Gastrocnemius medialis (tissue), 4 donors: ENCODE measurements around the gene ACADVL. TPM values are rescaled to one million over a fixed set of nuclear protein-coding genes. Genes with fewer than 3 reads are reported as not detected.

Source experiments
- ATAC-seq, 2 donors: fragments of 150-250 bp; one replicate each; pipeline ENCODE4 v1.9.1; 2016
- DNase-seq, 2 donors: peaks; one replicate each; pipeline ENCODE4 v3.0.0-alpha.2; 2019
- H3K27ac ChIP-seq, 4 donors: fragments of 200-600 bp; sonication (generic); 1 replicate in 1 of 4; 2 replicates in 3 of 4; pipeline ENCODE4 v1.5.1; 2016 to 2018; ENCODE audit warnings: mild to moderate bottlenecking in 2 of 4, moderate library complexity in 1 of 4
- H3K27me3 ChIP-seq, 3 donors: fragments of 200-600 bp; sonication (generic) in 2 of 3; 1 replicate in 1 of 3; 2 replicates in 2 of 3; pipeline versions ENCODE4 v1.5.1 to v1.6.0; 2016 to 2019; ENCODE audit warnings: mild to moderate bottlenecking in 1 of 3, moderate library complexity in 1 of 3
- H3K36me3 ChIP-seq, 2 donors: fragments of 200-600 bp; sonication (generic) in 1 of 2; one replicate each; pipeline ENCODE4 v1.5.1; 2017 to 2018
- H3K4me1 ChIP-seq, 2 donors: fragments of 200-600 bp; sonication (generic) in 1 of 2; one replicate each; pipeline ENCODE4 v1.5.1; 2016 to 2017; ENCODE audit warnings: mild to moderate bottlenecking in 2 of 2
- H3K4me3 ChIP-seq, 4 donors: fragments of 200-600 bp; sonication (generic) in 3 of 4; 1 replicate in 1 of 4; 2 replicates in 3 of 4; pipeline ENCODE4 v1.5.1; 2016 to 2019; ENCODE audit warnings: mild to moderate bottlenecking in 2 of 4
- H3K9me3 ChIP-seq, 3 donors: fragments of 200-600 bp; sonication (generic) in 2 of 3; 1 replicate in 1 of 3; 2 replicates in 2 of 3; pipeline ENCODE4 v1.5.1; 2016 to 2019
- POLR2A ChIP-seq, 2 donors: fragments of 450-650 bp; IDR thresholded peaks; one replicate each; pipeline ENCODE4 v1.6.1; 2017; ENCODE audit warnings: antibody characterized with exemption in 2 of 2, mild to moderate bottlenecking in 2 of 2, moderate library complexity in 2 of 2
- in situ Hi-C, 4 donors: fragments of 200-750 bp; cut with MboI; loops; one replicate each; pipeline versions ENCODE4 v1.15.0 to v1.8.0; 2017; ENCODE audit warnings: low sequenced_read_pairs in 4 of 4
- intact Hi-C: fragments of 100-400 bp; cut with DNase I; formaldehyde crosslinking; loops from one replicate; pipeline ENCODE4 v1.15.1; 2023; ENCODE audit warnings: low total_unique reads
- total RNA-seq, 4 donors: library from RNA; depleted of rRNA; stranded (reverse); fragments of >200 nt; gene quantifications; one replicate each; pipeline versions ENCODE4 v1.1.0 to v1.2.3, GENCODE V29; 2016
- TF ChIP-seq, protein P1 (sequence below), 5 experiments: fragments of 450-650 bp in 3 of 5; fragments of 200-600 bp in 2 of 5; sonication (generic) in 2 of 5; IDR thresholded peaks in 4 of 5; conservative IDR thresholded peaks in 1 of 5; 1 replicate in 4 of 5; 2 replicates in 1 of 5; pipeline ENCODE4 v1.5.1; 2016 to 2019; ENCODE audit warnings: antibody characterized with exemption in 5 of 5, mild to moderate bottlenecking in 3 of 5, moderate library complexity in 3 of 5

Gene ACADVL
- total RNA-seq, 4 donors from 2014 or later = 771 to 1,217 (median 1,086) TPM

DNA sequence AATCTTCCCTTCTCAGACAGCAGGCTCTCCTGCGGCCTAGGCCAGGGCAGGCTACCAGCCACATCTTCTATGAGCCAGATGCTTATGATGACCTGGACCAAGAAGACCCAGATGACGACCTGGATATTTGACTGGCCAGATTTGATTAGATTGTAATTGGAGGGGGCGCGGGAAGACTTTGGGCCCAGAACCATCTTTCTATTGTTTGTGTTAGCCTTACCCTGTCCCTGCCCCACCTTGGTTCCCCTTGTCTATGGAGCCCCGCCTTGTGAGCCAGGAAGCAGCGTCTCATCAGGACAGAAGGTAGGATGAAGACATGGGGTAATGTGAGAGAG lies 39.8 kb downstream of the ACADVL start:
- TF ChIP-seq, protein P1, sequence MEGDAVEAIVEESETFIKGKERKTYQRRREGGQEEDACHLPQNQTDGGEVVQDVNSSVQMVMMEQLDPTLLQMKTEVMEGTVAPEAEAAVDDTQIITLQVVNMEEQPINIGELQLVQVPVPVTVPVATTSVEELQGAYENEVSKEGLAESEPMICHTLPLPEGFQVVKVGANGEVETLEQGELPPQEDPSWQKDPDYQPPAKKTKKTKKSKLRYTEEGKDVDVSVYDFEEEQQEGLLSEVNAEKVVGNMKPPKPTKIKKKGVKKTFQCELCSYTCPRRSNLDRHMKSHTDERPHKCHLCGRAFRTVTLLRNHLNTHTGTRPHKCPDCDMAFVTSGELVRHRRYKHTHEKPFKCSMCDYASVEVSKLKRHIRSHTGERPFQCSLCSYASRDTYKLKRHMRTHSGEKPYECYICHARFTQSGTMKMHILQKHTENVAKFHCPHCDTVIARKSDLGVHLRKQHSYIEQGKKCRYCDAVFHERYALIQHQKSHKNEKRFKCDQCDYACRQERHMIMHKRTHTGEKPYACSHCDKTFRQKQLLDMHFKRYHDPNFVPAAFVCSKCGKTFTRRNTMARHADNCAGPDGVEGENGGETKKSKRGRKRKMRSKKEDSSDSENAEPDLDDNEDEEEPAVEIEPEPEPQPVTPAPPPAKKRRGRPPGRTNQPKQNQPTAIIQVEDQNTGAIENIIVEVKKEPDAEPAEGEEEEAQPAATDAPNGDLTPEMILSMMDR (IDR thresholded peaks at IDR 0.05 in 4 of 5, conservative IDR thresholded peaks at IDR 0.05 in 1 of 5) = no peak
- no peak for TF ChIP-seq POLR2A (IDR thresholded peaks at IDR 0.05)
- H3K27me3 ChIP-seq = peaks cover 38 to 41% (median 39%) of the 10 kb centered on the region in 3 donors
- H3K9me3 ChIP-seq = no peaks in the 10 kb centered on the region
- peaks cover 5 to 9% of the 10 kb centered on the region in 2 donors for H3K4me1 ChIP-seq
- peaks cover 0 to 55% of the 10 kb centered on the region in 2 donors for H3K36me3 ChIP-seq
- no peak for ATAC-seq
- H3K27ac ChIP-seq = no peak overlapping the region
- intact Hi-C loops = no loop called here
- in situ Hi-C loops = loop anchor here in 1 of 4 donors (10.0 kb wide), 1 partner anchor 45 kb away; the partner anchor contains the start of gene EIF5A
- DNase-seq = no peak
- no peak overlapping the region for H3K4me3 ChIP-seq

DNA sequence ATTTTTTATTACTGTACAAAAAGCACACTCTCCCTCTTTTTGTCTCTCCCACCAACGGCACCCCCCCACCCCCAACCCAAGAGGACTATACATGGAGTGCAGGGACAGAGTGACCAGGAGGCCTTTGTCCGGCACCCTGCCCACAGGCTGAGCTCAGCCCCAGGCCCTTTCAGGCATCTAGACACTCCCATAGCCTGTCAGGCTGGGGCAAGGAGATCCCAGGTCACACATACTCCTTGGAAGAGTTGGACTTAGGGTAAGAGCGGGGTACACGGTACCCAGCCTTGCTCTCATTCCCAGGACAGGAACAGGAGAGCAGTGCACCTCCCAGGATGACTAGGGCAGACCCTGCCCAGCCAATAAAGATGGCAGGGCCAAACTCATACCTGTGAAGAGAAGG lies 40.4 kb downstream of the ACADVL start:
- Histone ChIP-seq H3K27ac (no peak overlapping the region), H3K36me3 (peaks cover 0 to 49% of the 10 kb centered on the region in 2 donors), H3K9me3 (no peaks in the 10 kb centered on the region), H3K4me3 (no peak overlapping the region), H3K27me3 (peaks cover 41 to 45% (median 43%) of the 10 kb centered on the region in 3 donors), H3K4me1 (peaks cover 5 to 9% of the 10 kb centered on the region in 2 donors)
- no peak for ATAC-seq
- TF ChIP-seq, protein P1 (IDR thresholded peaks at IDR 0.05 in 4 of 5, conservative IDR thresholded peaks at IDR 0.05 in 1 of 5) = no peak
- TF ChIP-seq POLR2A (IDR thresholded peaks at IDR 0.05) = no peak
- in situ Hi-C loops = no loop called here
- DNase-seq = no peak
- intact Hi-C loops = no loop called here

DNA sequence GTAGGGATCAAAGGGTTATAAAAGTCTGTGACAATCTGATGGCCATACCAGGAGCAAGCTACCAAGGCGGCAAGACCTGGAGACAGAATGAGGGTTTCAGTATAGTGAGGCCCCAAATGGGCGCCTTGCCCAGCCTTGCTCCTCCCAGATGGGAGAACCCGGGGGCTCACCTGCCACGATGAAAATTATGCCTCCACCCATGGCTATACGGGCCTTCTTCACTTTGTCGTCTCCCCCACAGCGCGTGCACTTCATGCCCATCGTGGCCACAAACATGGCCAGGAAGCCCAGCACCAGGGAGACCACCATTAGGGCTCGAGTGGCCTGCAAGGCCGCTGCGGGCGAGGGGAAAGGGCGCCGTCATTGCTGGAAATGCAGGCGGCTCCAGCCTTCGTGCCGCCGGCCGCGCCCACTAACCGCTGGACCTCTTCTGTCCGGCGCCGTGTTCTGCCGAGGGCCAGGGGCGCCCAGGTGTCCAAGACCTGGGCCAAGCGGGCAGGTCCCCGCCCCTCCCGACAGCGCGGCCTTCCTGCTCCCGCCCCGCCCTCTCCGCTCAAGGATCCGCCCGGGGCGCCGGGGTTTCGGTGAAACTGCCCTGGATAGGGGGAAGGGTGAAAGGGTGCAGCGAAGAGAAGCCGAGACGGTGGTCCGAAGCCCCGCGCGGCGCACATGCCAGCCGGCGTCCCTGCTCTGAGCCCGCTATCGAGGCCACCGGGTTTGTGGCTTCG lies 41.1 kb downstream of the ACADVL start:
- Histone ChIP-seq H3K27me3 (peaks cover 41 to 48% (median 43%) of the 10 kb centered on the region in 3 donors), H3K4me3 (peak overlapping the region; percentile 52 to 63 (median 53))
- in situ Hi-C loops = no loop called here

DNA sequence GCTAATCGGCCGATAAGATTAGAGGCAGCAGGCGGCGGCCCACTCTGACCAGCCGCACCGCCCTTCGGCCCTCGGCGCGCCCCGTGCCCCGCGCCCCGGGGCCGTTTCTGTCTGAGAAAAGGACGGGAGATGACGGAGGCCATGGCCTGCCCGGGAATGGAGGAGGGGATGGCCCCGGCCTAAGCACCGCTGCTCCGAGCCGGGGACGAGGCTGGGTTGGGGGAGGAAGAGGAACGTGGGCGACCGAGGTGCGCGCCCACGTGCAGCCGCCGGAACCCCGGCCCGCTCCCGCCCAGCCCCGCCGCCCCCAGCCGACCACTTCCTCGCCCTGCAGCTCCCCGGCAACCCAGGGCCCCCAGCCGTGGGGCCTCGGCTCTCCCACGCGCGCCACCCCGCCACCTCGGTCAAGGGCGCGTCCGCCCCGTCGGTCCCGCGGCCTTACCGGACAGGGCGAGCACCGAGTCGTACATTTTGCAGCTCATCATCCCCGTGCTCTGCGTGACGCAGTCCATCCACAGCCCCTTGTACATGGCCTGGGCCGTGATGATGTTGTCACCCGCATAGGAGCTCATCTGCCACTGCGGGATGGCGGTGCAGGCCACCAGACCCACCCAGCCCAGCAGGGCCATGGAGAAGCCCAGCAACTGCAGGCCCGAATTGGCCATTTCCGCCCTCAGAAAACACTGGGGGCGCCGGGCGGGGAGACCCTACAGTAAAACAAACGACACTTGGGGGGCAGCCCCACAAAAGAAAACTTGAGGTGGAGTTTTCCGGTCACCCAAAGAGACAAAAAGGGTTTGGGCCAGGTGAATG lies 41.8 kb downstream of the ACADVL start:
- Histone ChIP-seq H3K9me3 (no peaks in the 10 kb centered on the region), H3K4me3 (peak overlapping the region; percentile 52 to 63 (median 53)), H3K27me3 (peaks cover 41 to 52% (median 43%) of the 10 kb centered on the region in 3 donors), H3K36me3 (peaks cover 0 to 34% of the 10 kb centered on the region in 2 donors), H3K27ac (peak overlapping the region in 1 of 4 donors; percentile 11), H3K4me1 (peaks cover 5 to 9% of the 10 kb centered on the region in 2 donors)
- intact Hi-C loops = no loop called here
- in situ Hi-C loops = no loop called here
- ATAC-seq (peak; percentile 16 to 39), DNase-seq (no peak)
- TF ChIP-seq POLR2A (IDR thresholded peaks at IDR 0.05) = no peak
- TF ChIP-seq, protein P1 (IDR thresholded peaks at IDR 0.05 in 4 of 5, conservative IDR thresholded peaks at IDR 0.05 in 1 of 5) = no peak

More for the DNA sequence above, 41.1 kb downstream of the ACADVL start:
- ATAC-seq = peak in 1 of 2 donors; percentile 44
- H3K27ac ChIP-seq = peak overlapping the region in 1 of 4 donors; percentile 11
- H3K9me3 ChIP-seq = no peaks in the 10 kb centered on the region
- H3K36me3 ChIP-seq = peaks cover 0 to 42% of the 10 kb centered on the region in 2 donors
- peaks cover 5 to 9% of the 10 kb centered on the region in 2 donors for H3K4me1 ChIP-seq
- intact Hi-C loops = no loop called here
- TF ChIP-seq, protein P1 (IDR thresholded peaks at IDR 0.05 in 4 of 5, conservative IDR thresholded peaks at IDR 0.05 in 1 of 5) = no peak
- no peak for TF ChIP-seq POLR2A (IDR thresholded peaks at IDR 0.05)
- no peak for DNase-seq
